ENCODE measurements around the gene FBXL17.

The FBXL17 gene

DNA sequence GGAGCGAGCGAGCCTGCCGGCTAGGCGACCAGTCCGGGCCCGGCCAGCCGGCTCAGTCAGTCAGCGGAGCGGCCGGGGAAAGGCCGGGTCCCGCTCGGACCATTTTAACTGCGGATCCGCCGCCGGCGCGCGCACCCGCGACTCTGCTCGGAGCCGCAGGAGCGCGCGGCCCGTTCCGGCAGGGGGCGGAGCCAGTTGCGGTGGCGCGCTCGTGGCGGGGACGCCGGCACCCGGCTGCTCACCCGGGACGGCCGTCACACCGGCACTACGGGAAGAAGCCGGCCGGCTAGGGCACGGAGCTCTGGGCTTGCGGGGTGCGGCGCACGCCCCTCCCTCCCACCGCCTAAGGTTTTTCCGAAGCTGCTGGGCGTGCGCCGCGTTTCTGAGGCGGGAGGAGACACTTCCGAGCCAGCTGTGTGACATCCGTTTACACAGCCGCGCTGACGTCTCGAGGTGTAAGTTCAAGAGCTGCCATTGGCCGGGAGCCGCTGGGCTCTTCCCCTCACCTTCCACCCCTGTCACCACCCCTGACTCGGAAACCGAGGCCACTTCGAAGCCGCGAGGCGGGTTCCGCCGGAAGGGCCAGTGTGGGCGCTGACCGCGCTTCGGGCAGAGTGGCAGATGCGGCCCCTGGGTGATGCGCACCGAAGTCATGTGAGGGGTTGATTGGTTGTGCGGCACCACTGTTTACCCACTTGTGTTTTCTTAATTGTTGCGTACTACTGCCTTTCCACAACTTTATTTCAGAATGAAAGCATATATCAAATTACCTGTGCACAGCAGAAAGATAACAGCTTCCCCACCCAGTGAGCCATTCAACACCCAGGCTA, at the start of gene FBXL17:
Gene FBXL17 (minus strand): TSS at position 145 of the 830 bp plus-strand sequence.
- no peaks in the 10 kb centered on the region for H3K9me3 ChIP-seq (ENCODE audit: control insufficient read depth, insufficient read depth, low read depth, low read length)
- ChIA-PET POLR2A (interaction anchor here (0.6 to 1.1 kb wide), 6 partner anchors 14 to 319 kb away, joined by 3 to 4 read pairs (median 3); no protein-coding TSS in a partner anchor), CTCF (interaction anchor here (1.0 kb wide), 1 partner anchor 122 kb away, joined by 4 read pairs; no protein-coding TSS in a partner anchor)
- peak within 1 kb of the TSS; percentile 64 for H3K4me3 ChIP-seq (ENCODE audit: low read depth, low read length)
- peaks cover 5% of the 10 kb centered on the region; the same call in 1 of the 2 replicates for H3K4me1 ChIP-seq (ENCODE audit: control insufficient read depth, insufficient read depth, low read length)
- peak within 1 kb of the TSS; percentile 95 for H3K27ac ChIP-seq (ENCODE audit: extremely low read depth, low read depth, low read length)
- H3K36me3 ChIP-seq (ENCODE audit: control insufficient read depth in 2 of 2, insufficient read depth in 1 of 2, low read length in 2 of 2): no peaks in the 10 kb centered on the region
- no peak for TF ChIP-seq ZNF660 (tag by site-specific recombination; IDR thresholded peaks at IDR 0.05)
- TF ChIP-seq, protein P1, sequence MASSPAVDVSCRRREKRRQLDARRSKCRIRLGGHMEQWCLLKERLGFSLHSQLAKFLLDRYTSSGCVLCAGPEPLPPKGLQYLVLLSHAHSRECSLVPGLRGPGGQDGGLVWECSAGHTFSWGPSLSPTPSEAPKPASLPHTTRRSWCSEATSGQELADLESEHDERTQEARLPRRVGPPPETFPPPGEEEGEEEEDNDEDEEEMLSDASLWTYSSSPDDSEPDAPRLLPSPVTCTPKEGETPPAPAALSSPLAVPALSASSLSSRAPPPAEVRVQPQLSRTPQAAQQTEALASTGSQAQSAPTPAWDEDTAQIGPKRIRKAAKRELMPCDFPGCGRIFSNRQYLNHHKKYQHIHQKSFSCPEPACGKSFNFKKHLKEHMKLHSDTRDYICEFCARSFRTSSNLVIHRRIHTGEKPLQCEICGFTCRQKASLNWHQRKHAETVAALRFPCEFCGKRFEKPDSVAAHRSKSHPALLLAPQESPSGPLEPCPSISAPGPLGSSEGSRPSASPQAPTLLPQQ (tag by site-specific recombination; IDR thresholded peaks at IDR 0.05): 0 out of 2 replicates have a peak, but pooled peaks have one; percentile 11
- no peak for TF ChIP-seq ZNF549 (tag by site-specific recombination; IDR thresholded peaks at IDR 0.05)
- TF ChIP-seq, protein P2, sequence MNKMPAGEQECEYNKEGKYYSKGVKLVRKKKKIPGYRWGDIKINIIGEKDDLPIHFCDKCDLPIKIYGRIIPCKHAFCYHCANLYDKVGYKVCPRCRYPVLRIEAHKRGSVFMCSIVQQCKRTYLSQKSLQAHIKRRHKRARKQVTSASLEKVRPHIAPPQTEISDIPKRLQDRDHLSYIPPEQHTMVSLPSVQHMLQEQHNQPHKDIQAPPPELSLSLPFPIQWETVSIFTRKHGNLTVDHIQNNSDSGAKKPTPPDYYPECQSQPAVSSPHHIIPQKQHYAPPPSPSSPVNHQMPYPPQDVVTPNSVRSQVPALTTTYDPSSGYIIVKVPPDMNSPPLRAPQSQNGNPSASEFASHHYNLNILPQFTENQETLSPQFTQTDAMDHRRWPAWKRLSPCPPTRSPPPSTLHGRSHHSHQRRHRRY (tag by site-specific recombination; IDR thresholded peaks at IDR 0.05): 0 out of 2 replicates have a peak, but pooled peaks have one; percentile 29
- TF ChIP-seq ZFP3 (tag by site-specific recombination; IDR thresholded peaks at IDR 0.05; ENCODE audit: low read depth): no peak
- TF ChIP-seq ZNF558 (tag by site-specific recombination; IDR thresholded peaks at IDR 0.05): no peak
- TF ChIP-seq, protein P3, sequence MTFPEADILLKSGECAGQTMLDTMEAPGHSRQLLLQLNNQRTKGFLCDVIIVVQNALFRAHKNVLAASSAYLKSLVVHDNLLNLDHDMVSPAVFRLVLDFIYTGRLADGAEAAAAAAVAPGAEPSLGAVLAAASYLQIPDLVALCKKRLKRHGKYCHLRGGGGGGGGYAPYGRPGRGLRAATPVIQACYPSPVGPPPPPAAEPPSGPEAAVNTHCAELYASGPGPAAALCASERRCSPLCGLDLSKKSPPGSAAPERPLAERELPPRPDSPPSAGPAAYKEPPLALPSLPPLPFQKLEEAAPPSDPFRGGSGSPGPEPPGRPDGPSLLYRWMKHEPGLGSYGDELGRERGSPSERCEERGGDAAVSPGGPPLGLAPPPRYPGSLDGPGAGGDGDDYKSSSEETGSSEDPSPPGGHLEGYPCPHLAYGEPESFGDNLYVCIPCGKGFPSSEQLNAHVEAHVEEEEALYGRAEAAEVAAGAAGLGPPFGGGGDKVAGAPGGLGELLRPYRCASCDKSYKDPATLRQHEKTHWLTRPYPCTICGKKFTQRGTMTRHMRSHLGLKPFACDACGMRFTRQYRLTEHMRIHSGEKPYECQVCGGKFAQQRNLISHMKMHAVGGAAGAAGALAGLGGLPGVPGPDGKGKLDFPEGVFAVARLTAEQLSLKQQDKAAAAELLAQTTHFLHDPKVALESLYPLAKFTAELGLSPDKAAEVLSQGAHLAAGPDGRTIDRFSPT (tag by site-specific recombination; IDR thresholded peaks at IDR 0.05): peak; percentile 97
- TF ChIP-seq EGR2 (tag by site-specific recombination; IDR thresholded peaks at IDR 0.05; ENCODE audit: low read depth): peak; percentile 60
- TF ChIP-seq, protein P4, sequence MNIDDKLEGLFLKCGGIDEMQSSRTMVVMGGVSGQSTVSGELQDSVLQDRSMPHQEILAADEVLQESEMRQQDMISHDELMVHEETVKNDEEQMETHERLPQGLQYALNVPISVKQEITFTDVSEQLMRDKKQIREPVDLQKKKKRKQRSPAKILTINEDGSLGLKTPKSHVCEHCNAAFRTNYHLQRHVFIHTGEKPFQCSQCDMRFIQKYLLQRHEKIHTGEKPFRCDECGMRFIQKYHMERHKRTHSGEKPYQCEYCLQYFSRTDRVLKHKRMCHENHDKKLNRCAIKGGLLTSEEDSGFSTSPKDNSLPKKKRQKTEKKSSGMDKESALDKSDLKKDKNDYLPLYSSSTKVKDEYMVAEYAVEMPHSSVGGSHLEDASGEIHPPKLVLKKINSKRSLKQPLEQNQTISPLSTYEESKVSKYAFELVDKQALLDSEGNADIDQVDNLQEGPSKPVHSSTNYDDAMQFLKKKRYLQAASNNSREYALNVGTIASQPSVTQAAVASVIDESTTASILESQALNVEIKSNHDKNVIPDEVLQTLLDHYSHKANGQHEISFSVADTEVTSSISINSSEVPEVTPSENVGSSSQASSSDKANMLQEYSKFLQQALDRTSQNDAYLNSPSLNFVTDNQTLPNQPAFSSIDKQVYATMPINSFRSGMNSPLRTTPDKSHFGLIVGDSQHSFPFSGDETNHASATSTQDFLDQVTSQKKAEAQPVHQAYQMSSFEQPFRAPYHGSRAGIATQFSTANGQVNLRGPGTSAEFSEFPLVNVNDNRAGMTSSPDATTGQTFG (tag by site-specific recombination; IDR thresholded peaks at IDR 0.05; ENCODE audit: borderline replicate concordance): no peak
- TF ChIP-seq ZNF776 (tag by site-specific recombination; IDR thresholded peaks at IDR 0.05; ENCODE audit: borderline replicate concordance): no peak
- TF ChIP-seq, protein P5, sequence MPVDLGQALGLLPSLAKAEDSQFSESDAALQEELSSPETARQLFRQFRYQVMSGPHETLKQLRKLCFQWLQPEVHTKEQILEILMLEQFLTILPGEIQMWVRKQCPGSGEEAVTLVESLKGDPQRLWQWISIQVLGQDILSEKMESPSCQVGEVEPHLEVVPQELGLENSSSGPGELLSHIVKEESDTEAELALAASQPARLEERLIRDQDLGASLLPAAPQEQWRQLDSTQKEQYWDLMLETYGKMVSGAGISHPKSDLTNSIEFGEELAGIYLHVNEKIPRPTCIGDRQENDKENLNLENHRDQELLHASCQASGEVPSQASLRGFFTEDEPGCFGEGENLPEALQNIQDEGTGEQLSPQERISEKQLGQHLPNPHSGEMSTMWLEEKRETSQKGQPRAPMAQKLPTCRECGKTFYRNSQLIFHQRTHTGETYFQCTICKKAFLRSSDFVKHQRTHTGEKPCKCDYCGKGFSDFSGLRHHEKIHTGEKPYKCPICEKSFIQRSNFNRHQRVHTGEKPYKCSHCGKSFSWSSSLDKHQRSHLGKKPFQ (tag by site-specific recombination; IDR thresholded peaks at IDR 0.05): no peak
- no peak for TF ChIP-seq ZNF302 (tag by site-specific recombination; IDR thresholded peaks at IDR 0.05; ENCODE audit: low read depth)
- TF ChIP-seq, protein P6, sequence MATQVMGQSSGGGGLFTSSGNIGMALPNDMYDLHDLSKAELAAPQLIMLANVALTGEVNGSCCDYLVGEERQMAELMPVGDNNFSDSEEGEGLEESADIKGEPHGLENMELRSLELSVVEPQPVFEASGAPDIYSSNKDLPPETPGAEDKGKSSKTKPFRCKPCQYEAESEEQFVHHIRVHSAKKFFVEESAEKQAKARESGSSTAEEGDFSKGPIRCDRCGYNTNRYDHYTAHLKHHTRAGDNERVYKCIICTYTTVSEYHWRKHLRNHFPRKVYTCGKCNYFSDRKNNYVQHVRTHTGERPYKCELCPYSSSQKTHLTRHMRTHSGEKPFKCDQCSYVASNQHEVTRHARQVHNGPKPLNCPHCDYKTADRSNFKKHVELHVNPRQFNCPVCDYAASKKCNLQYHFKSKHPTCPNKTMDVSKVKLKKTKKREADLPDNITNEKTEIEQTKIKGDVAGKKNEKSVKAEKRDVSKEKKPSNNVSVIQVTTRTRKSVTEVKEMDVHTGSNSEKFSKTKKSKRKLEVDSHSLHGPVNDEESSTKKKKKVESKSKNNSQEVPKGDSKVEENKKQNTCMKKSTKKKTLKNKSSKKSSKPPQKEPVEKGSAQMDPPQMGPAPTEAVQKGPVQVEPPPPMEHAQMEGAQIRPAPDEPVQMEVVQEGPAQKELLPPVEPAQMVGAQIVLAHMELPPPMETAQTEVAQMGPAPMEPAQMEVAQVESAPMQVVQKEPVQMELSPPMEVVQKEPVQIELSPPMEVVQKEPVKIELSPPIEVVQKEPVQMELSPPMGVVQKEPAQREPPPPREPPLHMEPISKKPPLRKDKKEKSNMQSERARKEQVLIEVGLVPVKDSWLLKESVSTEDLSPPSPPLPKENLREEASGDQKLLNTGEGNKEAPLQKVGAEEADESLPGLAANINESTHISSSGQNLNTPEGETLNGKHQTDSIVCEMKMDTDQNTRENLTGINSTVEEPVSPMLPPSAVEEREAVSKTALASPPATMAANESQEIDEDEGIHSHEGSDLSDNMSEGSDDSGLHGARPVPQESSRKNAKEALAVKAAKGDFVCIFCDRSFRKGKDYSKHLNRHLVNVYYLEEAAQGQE (tag by site-specific recombination; IDR thresholded peaks at IDR 0.05): no peak
- TF ChIP-seq SCRT2 (tag by site-specific recombination; IDR thresholded peaks at IDR 0.05): peak; percentile 54; the same call in 1 of the 2 replicates
- TF ChIP-seq ZNF211 (tag by site-specific recombination; IDR thresholded peaks at IDR 0.05; ENCODE audit: low read depth): no peak
- TF ChIP-seq KLF9 (tag by site-specific recombination; IDR thresholded peaks at IDR 0.05; ENCODE audit: low read depth): peak; percentile 59; the same call in 1 of the 2 replicates
- TF ChIP-seq PRDM1 (tag by site-specific recombination; IDR thresholded peaks at IDR 0.05): no peak
- peak; percentile 100 for TF ChIP-seq ZNF341 (tag by site-specific recombination; IDR thresholded peaks at IDR 0.05; ENCODE audit: low read depth)
- TF ChIP-seq, protein P7, sequence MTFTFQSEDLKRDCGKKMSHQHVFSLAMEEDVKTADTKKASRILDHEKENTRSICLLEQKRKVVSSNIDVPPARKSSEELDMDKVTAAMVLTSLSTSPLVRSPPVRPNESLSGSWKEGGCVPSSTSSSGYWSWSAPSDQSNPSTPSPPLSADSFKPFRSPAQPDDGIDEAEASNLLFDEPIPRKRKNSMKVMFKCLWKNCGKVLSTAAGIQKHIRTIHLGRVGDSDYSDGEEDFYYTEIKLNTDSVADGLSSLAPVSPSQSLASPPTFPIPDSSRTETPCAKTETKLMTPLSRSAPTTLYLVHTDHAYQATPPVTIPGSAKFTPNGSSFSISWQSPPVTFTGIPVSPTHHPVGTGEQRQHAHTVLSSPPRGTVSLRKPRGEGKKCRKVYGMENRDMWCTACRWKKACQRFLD (tag by site-specific recombination; IDR thresholded peaks at IDR 0.05): peak; percentile 96
- TF ChIP-seq ZNF501 (tag by site-specific recombination; IDR thresholded peaks at IDR 0.05): peak; percentile 78
